ENCODE measurements around the gene GALNT10.

Gene GALNT10

DNA sequence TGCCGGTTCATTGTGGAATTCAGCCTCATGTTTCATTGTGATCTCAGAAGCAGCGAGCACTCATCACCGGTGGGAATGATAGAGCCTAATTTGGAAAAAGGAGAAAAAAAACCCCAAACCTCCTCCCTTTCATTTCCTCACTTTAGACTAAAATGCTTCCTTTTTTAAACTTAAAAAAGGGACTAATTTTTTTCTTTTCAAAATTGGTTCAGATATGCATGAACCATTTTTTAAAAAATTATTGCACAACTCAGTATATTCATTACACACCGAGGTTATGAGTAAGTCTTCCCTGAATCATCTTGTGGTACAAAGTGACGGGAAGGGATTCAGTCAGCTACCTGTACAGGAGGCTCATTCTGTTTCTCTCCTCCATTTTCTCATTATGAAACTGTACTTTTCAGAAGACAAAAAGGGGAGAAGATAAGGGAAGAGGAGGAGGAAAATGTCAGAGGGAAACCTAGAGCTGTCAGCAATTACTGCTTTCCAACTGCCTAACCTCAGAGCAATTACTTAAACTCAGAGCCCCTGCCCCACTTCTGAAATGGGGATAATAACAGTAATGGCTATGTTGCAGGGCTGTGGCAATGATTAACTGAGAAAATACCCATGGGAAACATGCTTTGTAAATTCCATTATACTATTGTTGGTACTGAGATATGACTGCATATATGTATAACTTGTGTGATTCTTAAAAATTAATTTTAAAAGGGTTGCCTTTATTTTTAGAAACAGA, 24.0 kb downstream of the GALNT10 start:
- TF ChIP-seq, protein P1, sequence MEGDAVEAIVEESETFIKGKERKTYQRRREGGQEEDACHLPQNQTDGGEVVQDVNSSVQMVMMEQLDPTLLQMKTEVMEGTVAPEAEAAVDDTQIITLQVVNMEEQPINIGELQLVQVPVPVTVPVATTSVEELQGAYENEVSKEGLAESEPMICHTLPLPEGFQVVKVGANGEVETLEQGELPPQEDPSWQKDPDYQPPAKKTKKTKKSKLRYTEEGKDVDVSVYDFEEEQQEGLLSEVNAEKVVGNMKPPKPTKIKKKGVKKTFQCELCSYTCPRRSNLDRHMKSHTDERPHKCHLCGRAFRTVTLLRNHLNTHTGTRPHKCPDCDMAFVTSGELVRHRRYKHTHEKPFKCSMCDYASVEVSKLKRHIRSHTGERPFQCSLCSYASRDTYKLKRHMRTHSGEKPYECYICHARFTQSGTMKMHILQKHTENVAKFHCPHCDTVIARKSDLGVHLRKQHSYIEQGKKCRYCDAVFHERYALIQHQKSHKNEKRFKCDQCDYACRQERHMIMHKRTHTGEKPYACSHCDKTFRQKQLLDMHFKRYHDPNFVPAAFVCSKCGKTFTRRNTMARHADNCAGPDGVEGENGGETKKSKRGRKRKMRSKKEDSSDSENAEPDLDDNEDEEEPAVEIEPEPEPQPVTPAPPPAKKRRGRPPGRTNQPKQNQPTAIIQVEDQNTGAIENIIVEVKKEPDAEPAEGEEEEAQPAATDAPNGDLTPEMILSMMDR (IDR thresholded peaks at IDR 0.05) = no peak
- no peak overlapping the region for H3K4me3 ChIP-seq
- no peak for DNase-seq (ENCODE audit: low spot score)
- H3K27ac ChIP-seq = peak overlapping the region in 1 of 2 donors; percentile 13

DNA sequence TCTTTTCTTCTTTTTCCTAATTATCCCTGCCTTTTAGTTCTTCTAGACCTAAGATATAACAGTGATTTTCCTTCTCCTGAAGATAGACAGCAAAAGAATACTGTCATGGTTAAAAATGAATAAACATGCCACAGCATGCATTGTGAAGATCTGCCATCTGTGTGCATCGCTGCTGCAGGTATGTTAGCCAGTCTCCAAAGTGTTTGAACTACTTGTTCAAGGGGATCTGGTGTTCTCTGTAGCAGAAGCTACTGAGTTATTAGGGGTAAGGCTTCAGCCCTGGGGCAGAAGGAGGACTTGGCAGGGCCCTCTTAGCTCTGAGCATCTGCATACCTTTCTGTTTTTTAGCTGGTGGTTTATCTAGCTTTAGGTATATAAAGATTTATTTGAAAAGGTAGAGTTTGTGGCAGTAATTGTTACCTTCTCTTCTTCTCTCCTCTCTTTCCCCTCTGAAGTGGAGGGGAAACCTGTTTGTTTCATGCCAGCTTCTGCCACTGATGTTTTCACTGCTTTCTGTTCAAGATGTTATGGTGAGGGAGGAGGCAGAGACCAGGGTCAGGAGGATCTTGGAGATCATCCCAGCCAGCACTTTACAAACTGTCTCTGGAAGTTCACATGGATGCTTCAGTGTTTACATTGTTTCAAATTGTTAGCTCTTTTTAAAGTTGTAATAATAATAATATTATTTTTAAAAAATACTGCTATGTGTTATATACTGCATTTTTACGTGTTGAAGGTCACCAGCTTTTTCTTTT, 25.2 kb downstream of the GALNT10 start:
- TF ChIP-seq, protein P1 (IDR thresholded peaks at IDR 0.05) = no peak
- H3K27ac ChIP-seq = no peak overlapping the region
- H3K4me3 ChIP-seq = no peak overlapping the region
- DNase-seq (ENCODE audit: low spot score) = no peak

DNA sequence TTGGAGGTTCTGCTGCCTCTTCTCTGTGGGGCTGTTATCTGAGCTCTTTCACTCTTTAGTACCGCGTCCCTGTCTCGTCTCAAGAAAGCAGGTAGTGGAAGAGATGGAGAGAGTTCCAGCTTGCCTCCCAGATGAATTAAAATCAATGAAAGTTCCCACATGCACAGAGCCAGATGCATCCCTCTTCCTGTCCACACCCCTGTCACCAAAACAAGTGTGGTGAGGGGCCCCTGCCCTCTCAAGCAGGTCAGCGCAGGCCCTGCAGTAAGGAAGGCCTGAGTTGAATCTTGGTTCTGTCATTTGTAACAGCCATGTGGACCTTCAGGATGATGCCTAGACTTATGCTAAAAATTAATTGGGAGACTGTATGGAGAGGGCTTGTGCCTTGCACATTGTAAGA, 26.9 kb downstream of the GALNT10 start:
- Histone ChIP-seq H3K27ac (no peak overlapping the region), H3K4me3 (no peak overlapping the region)
- no peak for DNase-seq (ENCODE audit: low spot score)
- TF ChIP-seq, protein P1 (IDR thresholded peaks at IDR 0.05) = no peak

DNA sequence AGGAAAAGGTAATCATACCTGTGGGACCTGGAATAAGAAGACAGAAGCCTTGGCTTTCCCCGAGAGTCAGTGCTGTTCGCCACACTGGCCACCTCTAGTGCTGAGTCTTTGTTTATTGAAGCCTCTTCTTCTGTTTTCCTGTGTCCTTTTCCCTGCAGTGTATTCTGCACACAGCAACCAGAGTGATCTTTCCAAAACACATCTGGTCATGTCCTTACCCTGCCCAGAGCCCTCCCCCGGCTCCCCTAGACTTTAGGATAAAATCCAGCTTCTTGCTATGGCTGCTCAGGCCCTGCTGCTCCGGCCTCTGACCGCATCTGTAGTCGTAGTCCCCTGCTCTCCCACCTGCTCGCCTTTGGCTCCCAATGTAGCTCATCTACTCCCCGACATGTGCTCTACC, 28.3 kb downstream of the GALNT10 start:
- no peak for DNase-seq (ENCODE audit: low spot score)
- TF ChIP-seq, protein P1 (IDR thresholded peaks at IDR 0.05) = no peak
- Histone ChIP-seq H3K27ac (no peak overlapping the region), H3K4me3 (no peak overlapping the region)

DNA sequence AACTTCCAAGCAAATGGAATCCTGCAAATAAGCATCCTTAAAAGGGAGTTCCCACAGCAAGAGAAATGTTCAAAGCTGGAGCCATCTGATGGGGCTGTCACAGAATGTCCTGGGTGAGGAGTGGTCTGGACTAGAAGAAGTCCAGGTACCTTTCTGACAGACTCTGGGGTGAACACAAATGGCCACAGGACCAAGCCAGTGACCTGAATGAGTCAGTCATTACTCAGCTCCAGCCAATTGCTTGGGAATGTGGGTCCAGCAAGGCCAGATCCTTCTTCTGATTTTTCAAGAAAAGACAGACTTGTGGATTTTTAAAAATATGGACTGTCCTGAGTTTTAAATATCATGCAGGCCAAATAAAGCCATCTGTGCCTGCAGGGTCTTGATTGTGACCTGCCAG, 30.1 kb downstream of the GALNT10 start:
- peak; percentile 68 for DNase-seq (ENCODE audit: low spot score)
- Histone ChIP-seq H3K27ac (peak overlapping the region in 1 of 2 donors; percentile 54), H3K4me3 (no peak overlapping the region)
- TF ChIP-seq, protein P1 (IDR thresholded peaks at IDR 0.05) = no peak

DNA sequence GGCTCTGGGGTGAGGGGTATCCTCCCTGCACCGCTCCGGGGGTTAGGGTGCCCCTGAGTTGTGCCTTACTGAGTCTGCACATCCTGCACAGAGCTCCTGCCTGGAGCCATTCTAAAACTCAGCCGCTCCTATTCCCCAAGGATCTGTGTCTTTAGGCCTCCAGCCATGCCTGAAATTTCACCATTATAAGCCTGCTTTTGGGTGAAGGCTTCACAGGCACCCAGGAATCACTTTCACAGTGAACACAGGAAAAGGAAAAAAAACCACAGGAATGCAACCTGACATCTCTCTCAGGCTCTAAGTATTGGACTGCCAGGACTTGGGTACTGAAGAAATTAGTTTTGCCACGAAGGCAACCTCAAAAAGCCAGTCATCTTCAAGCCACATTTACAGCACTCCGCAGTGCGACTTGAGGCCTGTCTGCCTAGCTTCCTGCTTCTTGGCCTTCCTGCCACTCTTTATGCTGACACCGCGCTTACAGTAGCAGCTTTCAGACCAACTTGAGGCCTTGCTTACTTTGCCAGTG, 30.9 kb downstream of the GALNT10 start:
- peak; percentile 68 for DNase-seq (ENCODE audit: low spot score)
- TF ChIP-seq, protein P1 (IDR thresholded peaks at IDR 0.05) = no peak
- Histone ChIP-seq H3K27ac (peak overlapping the region; percentile 27 to 54), H3K4me3 (no peak overlapping the region)
